Ectodermal cell (in vitro differentiated cells): ENCODE measurements around the gene STX8.

Experiments
- H3K27ac ChIP-seq: 2 replicates; pipeline ENCODE4 v1.7.0; 2013; ENCODE audit warnings: mild to moderate bottlenecking, low read depth, low read length; ENCODE audit not compliant: insufficient read depth, poor library complexity, severe bottlenecking
- H3K27me3 ChIP-seq: 2 replicates; pipeline ENCODE4 v1.7.0; 2013; ENCODE audit warnings: mild to moderate bottlenecking, low read length; ENCODE audit not compliant: insufficient read depth, control insufficient read depth, poor library complexity, severe bottlenecking
- H3K36me3 ChIP-seq: one replicate; pipeline ENCODE4 v1.7.0; 2013; ENCODE audit warnings: low read length; ENCODE audit not compliant: control insufficient read depth, insufficient read depth
- H3K4me1 ChIP-seq: one replicate; pipeline ENCODE4 v1.7.0; 2013; ENCODE audit warnings: low read length; ENCODE audit not compliant: control insufficient read depth, insufficient read depth
- H3K4me3 ChIP-seq: 2 replicates; pipeline ENCODE4 v1.7.0; 2013; ENCODE audit warnings: low read depth, low read length, control low read depth; ENCODE audit not compliant: insufficient read depth
- H3K9me3 ChIP-seq: 2 replicates; pipeline ENCODE4 v1.7.0; 2013; ENCODE audit warnings: mild to moderate bottlenecking, low read length, moderate library complexity; ENCODE audit not compliant: control insufficient read depth
- WGBS, 2 experiments: methylation state at CpG; one replicate each; pipeline ENCODE4 v1.1.7; 2013; ENCODE audit warnings: missing lambda C conversion rate in 2 of 2; 5-methylcytosine and 5-hydroxymethylcytosine counted together

Gene STX8

DNA sequence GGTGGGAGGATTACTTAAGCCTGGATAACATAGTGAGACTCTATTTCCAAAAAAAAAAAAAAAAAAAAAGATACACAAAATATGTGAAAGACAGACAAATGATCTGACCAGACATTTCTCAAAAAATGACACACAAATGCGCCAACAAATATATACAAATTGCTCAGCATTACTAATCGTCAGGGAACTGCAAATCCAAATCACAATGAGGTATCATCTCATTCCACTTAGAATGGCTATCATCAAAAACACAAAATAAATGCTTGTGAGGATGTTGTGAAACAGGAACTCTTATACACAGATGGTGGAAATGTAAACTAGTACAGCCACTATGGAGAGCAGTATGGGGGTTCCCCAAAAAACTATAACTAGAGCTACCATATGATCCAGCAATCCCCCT is 62.4 kb downstream of the STX8 start:
- Histone ChIP-seq H3K9me3 (no peaks in the 10 kb centered on the region), H3K4me1 (no peaks in the 10 kb centered on the region), H3K36me3 (no peaks in the 10 kb centered on the region), H3K27me3 (no peaks in the 10 kb centered on the region), H3K4me3 (no peak overlapping the region), H3K27ac (no peak overlapping the region)
- 90 to 95% methylated on average over 2 of the region's 2 CpGs for WGBS, 2 experiments

DNA sequence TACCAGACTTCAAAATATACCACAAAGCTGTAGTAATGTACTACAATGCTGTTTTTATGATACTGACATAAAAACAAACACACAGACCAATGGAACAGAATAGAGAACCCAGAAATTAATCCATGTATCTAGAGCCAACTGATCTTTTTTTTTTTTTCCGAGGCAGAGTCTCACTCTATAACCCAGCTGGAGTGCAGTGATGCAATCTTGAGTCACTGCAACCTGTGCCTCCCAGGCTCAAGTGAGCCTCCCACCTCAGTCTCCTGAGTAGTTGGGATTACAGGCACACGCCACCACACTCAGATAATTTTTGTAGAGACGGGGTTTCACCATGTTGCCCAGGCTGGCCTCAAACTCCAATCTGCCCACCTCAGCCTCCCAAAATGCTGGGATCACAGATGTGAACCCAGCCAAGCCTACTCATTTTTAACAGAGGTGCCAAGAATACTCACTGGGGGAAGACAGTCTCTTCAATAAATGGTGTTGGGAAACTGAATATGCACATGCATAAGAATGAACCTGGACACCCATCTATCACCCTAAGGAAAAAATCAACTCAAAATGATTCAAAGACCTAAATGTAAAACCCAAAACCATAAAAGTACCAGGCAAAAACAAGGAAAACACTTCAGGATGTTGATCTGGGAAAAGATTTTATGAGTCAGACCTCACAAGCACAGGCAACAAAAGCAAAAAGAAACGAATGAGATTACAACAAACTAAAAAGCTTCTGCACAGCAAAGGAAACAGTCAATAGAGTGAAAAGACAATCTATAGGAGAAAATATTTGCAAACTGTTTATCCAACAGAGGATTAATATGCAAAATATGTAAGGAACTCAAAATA is 63.1 kb downstream of the STX8 start:
- 78% methylated on average over 3 to 4 of the region's 4 CpGs for WGBS, 2 experiments
- no peaks in the 10 kb centered on the region for H3K36me3 ChIP-seq
- H3K27me3 ChIP-seq: no peaks in the 10 kb centered on the region
- H3K4me3 ChIP-seq: no peak overlapping the region
- no peaks in the 10 kb centered on the region for H3K9me3 ChIP-seq
- H3K27ac ChIP-seq: no peak overlapping the region
- no peaks in the 10 kb centered on the region for H3K4me1 ChIP-seq

DNA sequence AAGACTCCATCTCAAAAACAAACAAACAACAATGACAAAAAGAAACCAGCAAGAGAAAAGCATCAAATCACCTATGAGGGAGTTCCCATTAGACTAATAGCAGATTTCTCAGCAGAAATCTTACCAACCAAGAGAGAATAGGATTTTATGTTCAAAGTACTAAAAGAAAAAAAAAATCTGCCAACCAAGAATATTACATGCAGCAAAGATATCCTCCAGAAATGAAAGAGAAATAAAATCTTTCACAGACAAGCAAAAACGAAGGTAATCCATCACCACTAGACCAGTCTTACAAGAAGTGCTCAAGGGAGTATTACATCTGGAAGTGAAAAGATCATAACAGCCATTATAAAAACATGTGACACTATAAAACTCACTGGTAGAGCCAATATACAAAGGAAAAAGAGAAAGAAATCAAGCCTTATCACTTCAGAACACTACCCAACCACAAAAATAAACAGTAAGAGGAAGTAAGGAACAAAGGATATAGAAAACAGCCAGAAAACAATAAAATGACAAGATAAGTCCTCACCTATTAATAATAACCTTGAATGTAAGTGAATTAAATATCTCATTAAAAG is 66.3 kb downstream of the STX8 start:
- no peak overlapping the region for H3K27ac ChIP-seq
- no peaks in the 10 kb centered on the region for H3K9me3 ChIP-seq
- H3K4me3 ChIP-seq: no peak overlapping the region
- no peaks in the 10 kb centered on the region for H3K27me3 ChIP-seq
- H3K4me1 ChIP-seq: no peaks in the 10 kb centered on the region
- 88% methylated on average over 1 of the region's 1 CpG; no CpG with 5 or more reads in 1 of the 2 experiments for WGBS, 2 experiments
- H3K36me3 ChIP-seq: no peaks in the 10 kb centered on the region

GRCh38 chr17:9499041-9499440 is 76.6 kb downstream of the STX8 start:
- Histone ChIP-seq H3K36me3 (no peaks in the 10 kb centered on the region), H3K27me3 (no peaks in the 10 kb centered on the region), H3K4me3 (no peak overlapping the region), H3K9me3 (no peaks in the 10 kb centered on the region), H3K27ac (no peak overlapping the region), H3K4me1 (no peaks in the 10 kb centered on the region)
- 91 to 94% methylated on average over 5 of the region's 5 CpGs for WGBS, 2 experiments

GRCh38 chr17:9498490-9498889 is 77.1 kb downstream of the STX8 start:
- Histone ChIP-seq H3K4me3 (no peak overlapping the region), H3K27me3 (no peaks in the 10 kb centered on the region), H3K9me3 (no peaks in the 10 kb centered on the region), H3K36me3 (no peaks in the 10 kb centered on the region), H3K27ac (no peak overlapping the region), H3K4me1 (no peaks in the 10 kb centered on the region)
- WGBS, 2 experiments: 79 to 86% methylated on average over 3 of the region's 3 CpGs

- H3K4me1 ChIP-seq: no peaks in the 10 kb centered on the region
- WGBS, 2 experiments: 66 to 94% methylated on average over 5 of the region's 5 CpGs
- no peak overlapping the region for H3K27ac ChIP-seq
- H3K27me3 ChIP-seq: no peaks in the 10 kb centered on the region
- H3K4me3 ChIP-seq: no peak overlapping the region
- no peaks in the 10 kb centered on the region for H3K36me3 ChIP-seq
- H3K9me3 ChIP-seq: no peaks in the 10 kb centered on the region
Observed at GRCh38 chr17:9488556-9488955, 87.1 kb downstream of the STX8 start.

- Histone ChIP-seq H3K4me3 (no peak overlapping the region), H3K27me3 (no peaks in the 10 kb centered on the region), H3K9me3 (no peaks in the 10 kb centered on the region), H3K36me3 (no peaks in the 10 kb centered on the region), H3K4me1 (no peaks in the 10 kb centered on the region), H3K27ac (no peak overlapping the region)
- WGBS, 2 experiments: 90 to 94% methylated on average over 7 of the region's 7 CpGs
Observed at GRCh38 chr17:9487406-9487805, 88.2 kb downstream of the STX8 start.

DNA sequence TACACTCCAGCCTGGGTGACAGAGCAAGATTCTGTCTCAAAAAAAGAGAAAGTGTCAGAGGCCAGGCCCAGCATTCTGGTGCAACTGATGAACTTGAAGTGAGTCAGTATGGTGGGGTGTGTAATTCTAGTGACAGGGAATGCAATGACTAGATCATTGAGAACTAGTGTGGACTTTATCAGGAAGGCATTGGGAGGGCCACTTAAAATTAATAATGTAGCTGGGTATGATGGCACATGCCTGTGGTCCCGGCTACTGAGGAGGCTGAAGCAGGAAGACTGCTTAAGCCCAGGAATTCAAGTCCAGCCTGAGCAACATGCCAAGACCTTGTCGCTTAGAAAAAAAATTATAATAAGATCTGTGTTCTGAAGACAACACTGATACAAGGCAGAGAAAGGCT is 90.8 kb downstream of the STX8 start:
- Histone ChIP-seq H3K4me3 (no peak overlapping the region), H3K36me3 (no peaks in the 10 kb centered on the region), H3K4me1 (no peaks in the 10 kb centered on the region), H3K27ac (no peak overlapping the region), H3K9me3 (no peaks in the 10 kb centered on the region), H3K27me3 (no peaks in the 10 kb centered on the region)
- WGBS, 2 experiments: 92 to 96% methylated on average over 2 of the region's 2 CpGs

DNA sequence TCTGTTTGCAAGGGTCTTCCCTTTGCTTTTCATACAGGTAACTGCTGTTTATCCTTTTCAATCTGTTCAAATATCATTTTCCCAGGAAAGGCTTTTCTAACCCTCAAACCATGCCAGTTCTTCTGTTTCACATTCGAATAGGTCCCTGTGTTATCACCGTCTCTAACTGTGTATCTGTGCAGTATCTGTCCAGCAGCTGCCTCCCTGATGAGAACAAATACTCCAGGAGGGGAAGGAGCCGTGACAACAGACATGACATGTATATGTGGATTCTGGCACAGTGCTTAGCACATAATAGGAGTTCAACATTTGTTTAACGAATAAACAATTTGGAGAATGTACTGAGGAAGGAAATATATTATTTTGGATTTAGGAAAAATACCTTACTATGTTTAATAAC is 95.7 kb downstream of the STX8 start:
- H3K4me3 ChIP-seq: no peak overlapping the region
- no peak overlapping the region for H3K27ac ChIP-seq
- no peaks in the 10 kb centered on the region for H3K36me3 ChIP-seq
- whole genome bisulfite sequencing, 2 experiments: 92 to 97% methylated on average over 4 of the region's 4 CpGs
- no peaks in the 10 kb centered on the region for H3K9me3 ChIP-seq
- no peaks in the 10 kb centered on the region for H3K4me1 ChIP-seq
- no peaks in the 10 kb centered on the region for H3K27me3 ChIP-seq

DNA sequence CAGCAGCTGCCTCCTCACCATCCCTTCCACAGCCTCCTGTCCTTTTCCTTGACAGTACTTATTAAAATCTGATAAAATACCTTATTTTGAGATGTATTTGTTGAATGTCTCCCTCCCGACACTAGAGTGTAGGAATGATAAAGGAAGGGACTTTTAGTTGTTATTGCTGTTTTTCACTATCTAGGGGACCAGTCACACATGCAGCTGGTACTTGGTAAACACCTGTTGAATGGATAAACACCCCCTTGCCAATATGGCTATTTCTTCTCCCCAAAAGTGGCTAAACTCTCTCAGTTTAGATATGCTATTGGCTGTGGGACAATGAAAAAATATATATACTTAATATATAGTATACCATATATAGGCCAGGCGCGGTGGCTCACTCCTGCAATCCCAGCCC is 96.7 kb downstream of the STX8 start:
- Histone ChIP-seq H3K9me3 (no peaks in the 10 kb centered on the region), H3K27ac (no peak overlapping the region), H3K27me3 (no peaks in the 10 kb centered on the region)

More for the DNA sequence above, 96.7 kb downstream of the STX8 start:
- H3K4me1 ChIP-seq: no peaks in the 10 kb centered on the region
- H3K4me3 ChIP-seq: no peak overlapping the region
- no peaks in the 10 kb centered on the region for H3K36me3 ChIP-seq
- WGBS, 2 experiments: 86 to 100% methylated on average over 2 to 3 of the region's 3 CpGs
